Liver (tissue), 9 donors: ENCODE data around the gene SLC7A10. TPM values are rescaled to one million over a fixed set of nuclear protein-coding genes. Genes with fewer than 3 reads are reported as not detected.
A peak's percentile ranks its signal among the peaks of the same experiment; 100 is the strongest.
"Not testable (repeated sequence)": the region's sequence is repeated elsewhere in the genome, so short reads cannot be mapped to it uniquely, and the experiment has no call there.

ENCODE experiments used
- DNase-seq: peaks from one replicate; pipeline ENCODE4 v3.0.0-alpha.2; 2017; ENCODE audit warnings: low spot score
- H3K27ac ChIP-seq, 2 donors: one replicate each; pipeline ENCODE4 v1.7.0; 2013; ENCODE audit warnings: inconsistent platforms in 2 of 2, low read length in 2 of 2, control low read depth in 1 of 2, low read depth in 1 of 2, mild to moderate bottlenecking in 1 of 2
- H3K27me3 ChIP-seq, 4 donors: one replicate each; pipeline versions ENCODE4 v1.6.1 to v1.7.0; 2013; ENCODE audit warnings: low read length in 3 of 4, inconsistent platforms in 1 of 4, mild to moderate bottlenecking in 1 of 4, moderate library complexity in 1 of 4; ENCODE audit not compliant: control insufficient read depth in 4 of 4, insufficient read depth in 4 of 4
- H3K36me3 ChIP-seq, 4 donors: one replicate each; pipeline versions ENCODE4 v1.6.1 to v1.7.0; 2013; ENCODE audit warnings: low read length in 3 of 4, mild to moderate bottlenecking in 3 of 4, low read depth in 1 of 4, moderate library complexity in 1 of 4; ENCODE audit not compliant: control insufficient read depth in 4 of 4, insufficient read depth in 3 of 4
- H3K4me1 ChIP-seq, 4 donors: one replicate each; pipeline versions ENCODE4 v1.6.1 to v1.7.0; 2013; ENCODE audit warnings: low read length in 3 of 4, mild to moderate bottlenecking in 3 of 4, moderate library complexity in 1 of 4; ENCODE audit not compliant: control insufficient read depth in 4 of 4, insufficient read depth in 4 of 4
- H3K4me3 ChIP-seq, 3 donors: one replicate each; pipeline versions ENCODE4 v1.6.1 to v1.7.0; 2013; ENCODE audit warnings: low read length in 3 of 3, control low read depth in 1 of 3, low read depth in 1 of 3, mild to moderate bottlenecking in 1 of 3
- H3K9ac ChIP-seq, 2 donors: one replicate each; pipeline ENCODE4 v1.7.0; 2013; ENCODE audit warnings: low read length in 2 of 2, mild to moderate bottlenecking in 2 of 2, moderate library complexity in 2 of 2, control low read depth in 1 of 2, low read depth in 1 of 2
- H3K9me3 ChIP-seq, 4 donors: one replicate each; pipeline versions ENCODE4 v1.6.1 to v1.7.0; 2013; ENCODE audit warnings: low read length in 3 of 4; ENCODE audit not compliant: control insufficient read depth in 4 of 4
- ATF3 ChIP-seq: IDR thresholded peaks from 2 replicates; pipeline ENCODE4 v1.6.1; 2016; ENCODE audit warnings: antibody characterized with exemption
- EGR1 ChIP-seq, 2 donors: IDR thresholded peaks; 2 replicates each; pipeline ENCODE4 v1.6.1; 2016 to 2018; ENCODE audit warnings: antibody characterized with exemption in 2 of 2, low read depth in 2 of 2
- FOXA2 ChIP-seq: IDR thresholded peaks from 2 replicates; pipeline ENCODE4 v1.6.1; 2016; ENCODE audit warnings: antibody characterized with exemption
- GABPA ChIP-seq, 2 donors: IDR thresholded peaks in 1 of 2; conservative IDR thresholded peaks in 1 of 2; 2 replicates each; pipeline ENCODE4 v1.6.1; 2016; ENCODE audit warnings: antibody characterized with exemption in 2 of 2, mild to moderate bottlenecking in 1 of 2, moderate library complexity in 1 of 2
- HNF4A ChIP-seq, 2 donors: conservative IDR thresholded peaks; 2 replicates each; pipeline ENCODE4 v1.6.1; 2016; ENCODE audit warnings: antibody characterized with exemption in 2 of 2, mild to moderate bottlenecking in 2 of 2
- HNF4G ChIP-seq: IDR thresholded peaks from 2 replicates; pipeline ENCODE4 v1.6.1; 2016; ENCODE audit warnings: antibody characterized with exemption
- JUND ChIP-seq, 2 donors: IDR thresholded peaks; 2 replicates each; pipeline ENCODE4 v1.6.1; 2016; ENCODE audit warnings: antibody characterized with exemption in 2 of 2
- NR2F2 ChIP-seq: IDR thresholded peaks from 2 replicates; pipeline ENCODE4 v1.6.1; 2016; ENCODE audit warnings: antibody characterized with exemption
- RXRA ChIP-seq, 2 donors: IDR thresholded peaks; 2 replicates each; pipeline ENCODE4 v1.6.1; 2017 to 2018; ENCODE audit warnings: antibody characterized with exemption in 2 of 2, mild to moderate bottlenecking in 1 of 2
- YY1 ChIP-seq: IDR thresholded peaks from 2 replicates; pipeline ENCODE4 v1.6.1; 2016; ENCODE audit warnings: antibody characterized with exemption, mild to moderate bottlenecking
- WGBS: extraction: QIAGEN DNeasy Blood & Tissue Kit; methylation state at CpG from one replicate; pipeline ENCODE4 v1.1.7; 2013; 5-methylcytosine and 5-hydroxymethylcytosine counted together
- polyA plus RNA-seq, 2 donors: library from polyadenylated mRNA; stranded (reverse) in 1 of 2; unstranded in 1 of 2; fragments of 200-250 nt in 1 of 2; fragments of >200 nt in 1 of 2; fragmentation: Nextera tagmentation in 1 of 2; extraction: Ambion mirVana in 1 of 2; gene quantifications; one replicate each; pipeline versions ENCODE4 v1.2.1 to v1.2.3, GENCODE V29; 2013 to 2015
- total RNA-seq, 2 donors: library from RNA; depleted of rRNA; stranded (reverse); fragments of >200 nt; gene quantifications; one replicate each; pipeline ENCODE4 v1.2.3, GENCODE V29; 2014
- TF ChIP-seq, protein P1 (sequence below): fragments of 150-350 bp; IDR thresholded peaks from 2 replicates; pipeline ENCODE4 v1.5.1; 2017; ENCODE audit warnings: improper control_type of control experiment, low read depth, low read length; ENCODE audit not compliant: missing input control
- TF ChIP-seq, protein P2 (sequence below): IDR thresholded peaks from 2 replicates; pipeline ENCODE4 v1.6.1; 2016; ENCODE audit warnings: antibody characterized with exemption
- donor health status: healthy.
- donor health status: healthy.
- donor health status: healthy.
- donor health status: healthy.
- donor health status: healthy.

The SLC7A10 gene
- total and polyA plus RNA-seq, 4 donors: not detected

DNA sequence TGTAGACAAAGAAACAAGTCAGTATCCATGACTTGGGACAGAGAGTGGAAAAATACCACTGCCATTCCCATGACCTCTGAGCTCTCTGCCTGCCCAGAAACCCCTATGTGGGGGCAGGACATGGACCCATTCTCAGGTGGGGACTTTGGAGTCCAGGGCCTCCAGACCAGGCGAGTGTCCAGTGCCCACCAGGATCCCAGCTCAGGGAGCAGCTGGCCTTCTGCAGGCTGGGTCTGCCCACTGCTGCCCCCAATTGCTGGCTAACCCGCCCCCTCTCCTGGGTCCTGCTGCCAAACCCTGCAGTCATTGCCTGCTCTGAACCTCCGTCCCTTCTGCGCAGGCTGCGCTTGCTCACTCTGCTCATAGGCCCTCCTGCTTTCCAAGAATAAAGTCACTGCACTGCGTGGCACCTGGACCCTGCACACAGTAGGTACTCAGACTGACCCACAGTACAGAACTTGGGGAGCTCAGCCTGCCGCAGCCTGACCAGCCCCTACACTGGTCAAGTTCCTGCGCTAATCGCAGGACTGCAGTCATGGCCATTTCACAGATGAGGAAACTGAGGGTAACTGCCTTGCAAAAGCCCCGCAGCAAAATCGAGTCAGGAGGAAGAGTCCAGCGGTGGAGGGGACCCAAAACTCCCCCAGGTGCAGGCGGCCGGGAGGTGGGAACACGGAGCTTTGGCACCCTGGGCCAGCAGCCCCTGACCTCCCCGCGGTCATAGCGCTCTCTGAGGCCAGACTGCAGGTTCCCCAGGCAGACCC lies 774 bp downstream of the SLC7A10 start:
- Histone ChIP-seq H3K9me3 (peaks cover 4 to 25% (median 10%) of the 10 kb centered on the region in 4 donors), H3K9ac (no peak overlapping the region), H3K36me3 (no peaks in the 10 kb centered on the region), H3K27ac (no peak overlapping the region), H3K4me1 (peaks cover 0 to 9% (median 5%) of the 10 kb centered on the region in 4 donors), H3K27me3 (peaks cover 0 to 6% (median 2%) of the 10 kb centered on the region in 4 donors), H3K4me3 (peak overlapping the region in 1 of 3 donors; percentile 20)
- 67% methylated on average over 18 of the region's 18 CpGs for WGBS
- TF ChIP-seq, protein P1, sequence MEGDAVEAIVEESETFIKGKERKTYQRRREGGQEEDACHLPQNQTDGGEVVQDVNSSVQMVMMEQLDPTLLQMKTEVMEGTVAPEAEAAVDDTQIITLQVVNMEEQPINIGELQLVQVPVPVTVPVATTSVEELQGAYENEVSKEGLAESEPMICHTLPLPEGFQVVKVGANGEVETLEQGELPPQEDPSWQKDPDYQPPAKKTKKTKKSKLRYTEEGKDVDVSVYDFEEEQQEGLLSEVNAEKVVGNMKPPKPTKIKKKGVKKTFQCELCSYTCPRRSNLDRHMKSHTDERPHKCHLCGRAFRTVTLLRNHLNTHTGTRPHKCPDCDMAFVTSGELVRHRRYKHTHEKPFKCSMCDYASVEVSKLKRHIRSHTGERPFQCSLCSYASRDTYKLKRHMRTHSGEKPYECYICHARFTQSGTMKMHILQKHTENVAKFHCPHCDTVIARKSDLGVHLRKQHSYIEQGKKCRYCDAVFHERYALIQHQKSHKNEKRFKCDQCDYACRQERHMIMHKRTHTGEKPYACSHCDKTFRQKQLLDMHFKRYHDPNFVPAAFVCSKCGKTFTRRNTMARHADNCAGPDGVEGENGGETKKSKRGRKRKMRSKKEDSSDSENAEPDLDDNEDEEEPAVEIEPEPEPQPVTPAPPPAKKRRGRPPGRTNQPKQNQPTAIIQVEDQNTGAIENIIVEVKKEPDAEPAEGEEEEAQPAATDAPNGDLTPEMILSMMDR: no peak
- TF ChIP-seq, protein P2, sequence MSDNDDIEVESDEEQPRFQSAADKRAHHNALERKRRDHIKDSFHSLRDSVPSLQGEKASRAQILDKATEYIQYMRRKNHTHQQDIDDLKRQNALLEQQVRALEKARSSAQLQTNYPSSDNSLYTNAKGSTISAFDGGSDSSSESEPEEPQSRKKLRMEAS: no peak
- DNase-seq: no peak

- H3K9me3 ChIP-seq, H3K4me1 ChIP-seq, H3K27ac ChIP-seq, H3K36me3 ChIP-seq, H3K9ac ChIP-seq, H3K27me3 ChIP-seq, H3K4me3 ChIP-seq, DNase-seq: not testable (repeated sequence)
- 96% methylated on average over 2 of the region's 2 CpGs for WGBS
Observed at GRCh38 chr19:33222255-33222654, 3.4 kb downstream of the SLC7A10 start.

DNA sequence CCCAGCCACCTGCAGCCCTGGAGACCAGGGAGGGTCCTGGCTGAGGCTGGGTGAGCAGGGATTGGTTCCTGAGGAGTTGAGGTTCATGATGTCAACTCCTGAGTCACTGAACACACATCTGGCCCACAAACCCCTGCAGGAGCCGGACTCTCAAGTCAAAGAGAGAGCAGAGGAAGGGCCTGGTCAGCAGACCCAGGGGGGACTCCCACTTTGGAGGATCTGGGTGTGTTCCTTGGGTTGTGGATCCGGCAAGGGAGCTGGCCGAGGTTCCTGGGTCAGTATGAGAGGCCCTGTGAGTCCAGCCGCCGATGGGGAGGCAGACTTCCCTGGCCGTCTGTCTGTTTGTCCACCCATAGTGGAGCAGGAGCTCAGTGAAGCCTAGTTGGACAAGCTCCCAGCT lies 4.0 kb downstream of the SLC7A10 start:
- H3K4me1 ChIP-seq: peaks cover 0 to 9% (median 5%) of the 10 kb centered on the region in 4 donors
- no peak overlapping the region for H3K4me3 ChIP-seq
- WGBS: 86% methylated on average over 6 of the region's 6 CpGs
- H3K27ac ChIP-seq: no peak overlapping the region
- H3K9ac ChIP-seq: no peak overlapping the region
- H3K9me3 ChIP-seq: no peaks in the 10 kb centered on the region
- H3K36me3 ChIP-seq: no peaks in the 10 kb centered on the region
- TF ChIP-seq FOXA2: no peak
- H3K27me3 ChIP-seq: peaks cover 0 to 3% (median under 1%) of the 10 kb centered on the region in 4 donors
- DNase-seq: no peak

GRCh38 chr19:33220735-33221134 lies 4.9 kb downstream of the SLC7A10 start:
- Histone ChIP-seq H3K27ac (no peak overlapping the region), H3K27me3 (peaks cover 0 to 3% (median under 1%) of the 10 kb centered on the region in 4 donors), H3K4me3 (no peak overlapping the region), H3K9me3 (no peaks in the 10 kb centered on the region), H3K9ac (no peak overlapping the region), H3K4me1 (peaks cover 0 to 5% (median 3%) of the 10 kb centered on the region in 4 donors), H3K36me3 (no peaks in the 10 kb centered on the region)
- 88% methylated on average over 9 of the region's 9 CpGs for WGBS
- DNase-seq: no peak
- TF ChIP-seq GABPA (IDR thresholded peaks at IDR 0.05 in 1 of 2, conservative IDR thresholded peaks at IDR 0.05 in 1 of 2): no peak
- TF ChIP-seq, protein P2: no peak
- no peak for TF ChIP-seq HNF4A (conservative IDR thresholded peaks at IDR 0.05)
- no peak for TF ChIP-seq NR2F2
- TF ChIP-seq ATF3: no peak
- TF ChIP-seq YY1: no peak
- no peak for TF ChIP-seq JUND (IDR thresholded peaks at IDR 0.05)
- TF ChIP-seq FOXA2: no peak
- TF ChIP-seq RXRA (IDR thresholded peaks at IDR 0.05): no peak
- no peak for TF ChIP-seq HNF4G
- TF ChIP-seq EGR1 (IDR thresholded peaks at IDR 0.05; ENCODE audit: low read depth in 2 of 2): no peak
